HG02840 (cell line): ENCODE data around the gene NVL.
A peak's percentile ranks its signal among the peaks of the same experiment; 100 is the strongest.
"Not testable (repeated sequence)": the region's sequence is repeated elsewhere in the genome, so short reads cannot be mapped to it uniquely, and the experiment has no call there.

ENCODE experiments used
- ATAC-seq: cut with Tn5 transposase; IDR thresholded peaks from one replicate; pipeline ENCODE4 v1.9.1; 2021; ENCODE audit warnings: mild to moderate bottlenecking, moderate library complexity, moderate number of reproducible peaks; ENCODE audit not compliant: unreplicated experiment, low FRiP score

The NVL gene

GRCh38 chr1:224329842-224330753, at the start of gene NVL:
Gene NVL (minus strand): TSS chr1:224330172. CDS start chr1:224330127, 45 bp downstream.
- peak; percentile 76 for ATAC-seq

- no peak for ATAC-seq
Measured at GRCh38 chr1:224378855-224379631, 49.1 kb upstream of the NVL start.

- ATAC-seq = no peak
Measured at GRCh38 chr1:224377676-224378006, 47.7 kb upstream of the NVL start.

- ATAC-seq = no peak
Measured at GRCh38 chr1:224375059-224375458, 45.1 kb upstream of the NVL start.

GRCh38 chr1:224373008-224373590, 43.1 kb upstream of the NVL start:
- no peak for ATAC-seq

- ATAC-seq = no peak
Measured at GRCh38 chr1:224368409-224368808, 38.4 kb upstream of the NVL start.

- ATAC-seq = no peak
Measured at GRCh38 chr1:224359207-224359606, 29.2 kb upstream of the NVL start.

- no peak for ATAC-seq
Measured at GRCh38 chr1:224358237-224358636, 28.3 kb upstream of the NVL start.

GRCh38 chr1:224357626-224358124, 27.7 kb upstream of the NVL start:
- no peak for ATAC-seq

GRCh38 chr1:224356685-224357625, 27.0 kb upstream of the NVL start, which contains the start of gene CNIH4:
Gene CNIH4 (plus strand): TSS chr1:224356879. CDS start chr1:224356925, 46 bp downstream.
- peak; percentile 99 for ATAC-seq

GRCh38 chr1:224353975-224354925, 24.3 kb upstream of the NVL start:
- no peak for ATAC-seq

- ATAC-seq = not testable (repeated sequence)
Measured at GRCh38 chr1:224352436-224353085, 22.6 kb upstream of the NVL start.

- not testable (repeated sequence) for ATAC-seq
Measured at GRCh38 chr1:224349716-224350115, 19.7 kb upstream of the NVL start.

GRCh38 chr1:224348137-224348536, 18.2 kb upstream of the NVL start:
- ATAC-seq = no peak

- ATAC-seq = no peak
Measured at GRCh38 chr1:224343679-224344078, 13.7 kb upstream of the NVL start.

GRCh38 chr1:224340453-224341384, 10.7 kb upstream of the NVL start:
- not testable (repeated sequence) for ATAC-seq

GRCh38 chr1:224339442-224340033, 9.6 kb upstream of the NVL start:
- ATAC-seq = no peak
